Measurements from ENCODE around the gene RBM12.
"Not testable (repeated sequence)": the region's sequence is repeated elsewhere in the genome, so short reads cannot be mapped to it uniquely, and the experiment has no call there.

Gene RBM12, protein sequence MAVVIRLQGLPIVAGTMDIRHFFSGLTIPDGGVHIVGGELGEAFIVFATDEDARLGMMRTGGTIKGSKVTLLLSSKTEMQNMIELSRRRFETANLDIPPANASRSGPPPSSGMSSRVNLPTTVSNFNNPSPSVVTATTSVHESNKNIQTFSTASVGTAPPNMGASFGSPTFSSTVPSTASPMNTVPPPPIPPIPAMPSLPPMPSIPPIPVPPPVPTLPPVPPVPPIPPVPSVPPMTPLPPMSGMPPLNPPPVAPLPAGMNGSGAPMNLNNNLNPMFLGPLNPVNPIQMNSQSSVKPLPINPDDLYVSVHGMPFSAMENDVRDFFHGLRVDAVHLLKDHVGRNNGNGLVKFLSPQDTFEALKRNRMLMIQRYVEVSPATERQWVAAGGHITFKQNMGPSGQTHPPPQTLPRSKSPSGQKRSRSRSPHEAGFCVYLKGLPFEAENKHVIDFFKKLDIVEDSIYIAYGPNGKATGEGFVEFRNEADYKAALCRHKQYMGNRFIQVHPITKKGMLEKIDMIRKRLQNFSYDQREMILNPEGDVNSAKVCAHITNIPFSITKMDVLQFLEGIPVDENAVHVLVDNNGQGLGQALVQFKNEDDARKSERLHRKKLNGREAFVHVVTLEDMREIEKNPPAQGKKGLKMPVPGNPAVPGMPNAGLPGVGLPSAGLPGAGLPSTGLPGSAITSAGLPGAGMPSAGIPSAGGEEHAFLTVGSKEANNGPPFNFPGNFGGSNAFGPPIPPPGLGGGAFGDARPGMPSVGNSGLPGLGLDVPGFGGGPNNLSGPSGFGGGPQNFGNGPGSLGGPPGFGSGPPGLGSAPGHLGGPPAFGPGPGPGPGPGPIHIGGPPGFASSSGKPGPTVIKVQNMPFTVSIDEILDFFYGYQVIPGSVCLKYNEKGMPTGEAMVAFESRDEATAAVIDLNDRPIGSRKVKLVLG

GRCh38 chr20:35664466-35665206 lies at the start of gene RBM12, which contains the start of gene CPNE1:
Gene RBM12 (minus strand): TSS chr20:35664900. CDS start chr20:35655322, 9,578 bp downstream.
Gene CPNE1 (minus strand): TSS chr20:35664900. CDS start chr20:35632923, 31,977 bp downstream.
- DNase-seq: peak; percentile 93

DNA sequence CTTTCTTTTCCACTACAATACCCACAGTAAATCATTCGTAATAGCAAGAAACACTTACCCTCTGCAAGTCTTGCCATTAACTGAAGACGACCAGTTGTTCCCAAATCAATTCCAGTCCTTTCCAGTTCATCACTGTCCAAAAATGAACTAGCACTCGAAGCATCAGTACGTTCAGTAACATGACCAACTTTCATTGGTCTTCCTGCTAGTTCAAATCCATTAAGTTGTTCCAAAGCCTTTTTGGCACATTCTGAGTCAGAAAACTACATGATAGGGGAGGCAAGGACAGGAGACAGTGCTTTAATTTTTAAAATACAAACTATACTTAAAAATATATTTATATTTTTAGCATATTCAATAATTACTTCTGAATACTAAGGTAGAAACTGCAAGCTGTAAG lies 49.4 kb upstream of the RBM12 start:
- DNase-seq: no peak

DNA sequence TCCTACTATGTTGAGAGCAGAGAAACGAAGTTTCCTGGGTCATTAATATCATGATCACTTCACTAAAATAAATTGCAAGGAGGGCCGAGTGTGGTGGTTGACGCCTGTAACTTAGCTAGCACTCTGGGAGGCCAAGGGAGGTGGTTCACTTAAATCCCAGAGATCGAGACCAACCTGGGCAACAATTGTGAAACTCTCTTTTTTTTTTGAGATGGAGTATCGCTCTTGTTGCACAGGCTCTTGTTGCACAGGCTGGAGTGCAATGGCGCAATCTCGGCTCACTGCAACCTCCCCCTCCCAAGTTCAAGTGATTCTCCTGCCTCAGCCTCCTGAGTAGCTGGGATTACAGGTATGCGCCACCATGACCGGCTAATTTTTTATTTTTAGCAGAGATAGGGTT lies 48.4 kb upstream of the RBM12 start:
- not testable (repeated sequence) for DNase-seq

DNA sequence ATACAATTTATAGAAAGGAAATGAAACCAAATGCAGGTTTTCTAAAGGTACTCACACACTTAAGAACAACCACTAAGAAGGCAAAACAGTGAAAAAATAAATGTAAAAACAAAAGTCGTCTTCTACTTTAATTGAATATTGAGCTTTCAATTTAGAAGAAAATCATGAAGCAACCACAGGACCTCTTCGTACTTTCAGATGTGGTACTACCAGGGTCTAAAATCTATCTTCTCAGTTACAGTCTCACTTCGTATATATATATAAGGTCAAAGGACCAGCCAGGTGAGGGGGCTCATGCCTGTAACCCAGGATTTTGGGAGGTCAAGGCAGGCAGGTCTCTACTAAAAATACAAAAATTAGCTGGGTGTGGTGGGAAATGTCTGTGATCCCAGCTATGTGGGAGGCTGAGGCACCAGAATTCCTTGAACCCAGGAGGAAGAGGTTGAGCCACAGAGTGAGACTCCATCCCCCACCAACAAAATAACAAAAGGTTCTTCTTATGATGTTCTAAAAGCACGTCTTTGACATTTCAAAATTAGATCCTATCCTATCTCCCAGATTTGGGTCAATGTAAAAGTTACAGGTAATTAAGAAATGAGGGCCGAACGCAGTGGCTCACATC lies 47.0 kb upstream of the RBM12 start:
- DNase-seq: no peak

- DNase-seq: no peak
Measured at GRCh38 chr20:35710884-35711587, 46.3 kb upstream of the RBM12 start.

DNA sequence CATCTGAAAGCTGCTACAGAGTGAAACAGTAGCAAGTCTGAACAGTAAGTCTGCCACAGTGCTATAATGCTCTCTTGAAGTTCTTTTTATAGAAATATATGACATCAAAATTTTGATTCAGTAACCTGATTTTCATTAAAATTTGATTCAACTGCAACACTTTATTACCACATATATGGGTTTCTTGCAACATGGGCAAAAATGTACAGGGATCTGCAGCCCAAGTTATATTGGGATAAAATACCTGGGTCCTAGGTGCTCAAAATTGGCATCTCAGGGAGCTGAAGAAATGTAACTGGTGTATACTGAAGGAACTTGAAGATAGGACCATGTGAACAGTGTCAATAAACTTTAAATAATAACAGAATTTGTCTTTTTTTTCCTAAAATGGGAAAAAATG lies 45.3 kb upstream of the RBM12 start:
- DNase-seq: no peak

GRCh38 chr20:35709259-35709658 lies 44.6 kb upstream of the RBM12 start:
- DNase-seq: no peak

- DNase-seq: no peak
Measured at GRCh38 chr20:35708502-35708901, 43.8 kb upstream of the RBM12 start.

- DNase-seq: not testable (repeated sequence)
Measured at GRCh38 chr20:35706591-35707529, 42.2 kb upstream of the RBM12 start.

- not testable (repeated sequence) for DNase-seq
Measured at GRCh38 chr20:35705894-35706293, 41.2 kb upstream of the RBM12 start.

GRCh38 chr20:35704514-35705261 lies 40.0 kb upstream of the RBM12 start:
- DNase-seq: no peak

DNA sequence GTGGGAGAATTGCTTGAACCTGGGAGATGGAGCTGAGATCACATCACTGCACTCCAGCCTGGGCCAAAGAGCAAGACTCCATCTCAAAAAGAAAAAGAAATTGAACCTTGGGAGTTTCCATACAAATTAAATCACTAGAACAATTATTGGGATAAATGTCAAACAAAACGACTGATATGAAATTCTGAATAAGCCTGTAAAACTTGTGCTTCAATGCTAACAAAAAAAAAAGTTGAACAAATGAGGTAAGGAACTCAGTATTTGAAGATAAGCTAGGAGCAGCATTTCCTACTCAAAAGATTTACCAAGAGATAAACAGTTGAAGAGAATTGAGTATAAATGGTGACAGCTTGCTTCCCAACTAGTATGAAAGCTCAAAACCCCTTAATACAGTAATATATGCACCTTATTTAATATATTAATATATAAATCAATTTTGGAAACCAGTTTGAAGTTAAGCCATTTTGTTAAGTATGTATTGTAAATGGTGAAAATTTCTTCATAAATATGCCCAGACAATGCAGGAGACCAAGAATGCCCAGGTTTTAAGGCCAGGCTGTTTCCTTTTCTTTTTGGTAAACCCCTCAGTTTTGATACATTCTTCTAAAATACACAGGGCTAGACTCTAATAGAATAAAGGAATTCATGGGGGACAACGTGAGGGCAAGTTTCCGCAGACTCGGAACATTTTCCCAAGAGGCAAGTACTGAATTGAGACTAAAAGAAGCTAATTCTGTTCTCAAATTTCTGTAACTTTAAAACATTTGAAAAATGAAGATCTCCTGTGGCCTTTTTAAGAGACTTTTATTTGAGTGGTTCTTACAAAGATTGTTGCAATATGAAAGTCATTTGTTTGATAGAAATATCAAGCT lies 38.4 kb upstream of the RBM12 start:
- DNase-seq: no peak

GRCh38 chr20:35702051-35702823 lies 37.5 kb upstream of the RBM12 start:
- peak; percentile 26 for DNase-seq

DNA sequence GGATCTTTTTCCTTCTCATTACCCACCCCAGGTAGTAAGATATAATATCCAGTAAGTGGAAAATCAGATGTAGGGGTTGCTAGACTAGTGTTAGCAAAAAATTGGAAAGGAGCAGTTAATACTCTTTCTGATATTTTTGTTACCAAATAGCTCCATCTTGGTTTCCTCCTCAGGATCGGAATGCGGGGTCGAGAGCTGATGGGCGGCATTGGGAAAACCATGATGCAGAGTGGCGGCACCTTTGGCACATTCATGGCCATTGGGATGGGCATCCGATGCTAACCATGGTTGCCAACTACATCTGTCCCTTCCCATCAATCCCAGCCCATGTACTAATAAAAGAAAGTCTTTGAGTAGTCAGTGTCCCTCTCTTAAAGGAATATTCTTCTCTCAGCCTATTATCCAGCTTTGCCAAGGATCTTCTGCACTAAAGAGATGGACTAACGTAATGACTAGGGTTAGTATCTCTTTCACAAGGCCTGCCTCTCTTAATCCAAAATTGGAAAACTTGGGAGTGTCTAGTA lies 36.0 kb upstream of the RBM12 start:
- DNase-seq: peak; percentile 16

DNA sequence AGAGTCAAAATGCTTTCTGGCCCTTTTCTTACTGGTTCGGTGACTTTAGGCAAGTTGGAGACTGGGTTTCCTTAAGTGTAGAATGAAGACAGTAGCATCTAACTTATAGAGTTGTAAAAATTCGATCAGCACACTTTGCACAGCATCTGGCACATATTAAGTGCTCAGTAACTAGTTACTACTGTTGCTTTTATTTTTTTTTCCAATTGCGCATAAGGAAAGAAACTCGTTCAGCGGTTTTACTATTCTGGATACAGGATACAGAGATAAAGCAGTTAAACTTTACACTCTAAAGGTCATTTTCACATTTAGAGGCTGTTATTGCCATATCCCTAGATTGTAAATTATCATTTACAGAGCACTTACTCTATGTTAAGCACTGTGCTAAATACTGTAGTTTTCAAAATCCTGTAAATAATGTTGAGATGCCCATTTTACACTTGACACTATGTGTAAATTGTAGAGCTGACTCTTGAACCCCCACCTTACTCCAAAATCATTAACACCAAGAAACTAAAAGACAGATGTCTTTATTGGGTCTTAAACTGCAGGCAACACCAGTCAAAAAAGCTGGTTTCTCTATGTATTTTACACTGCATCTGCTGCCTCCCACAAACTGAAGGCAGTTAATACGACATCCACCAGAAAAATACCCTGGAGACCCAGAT lies 35.4 kb upstream of the RBM12 start:
- DNase-seq: no peak

DNA sequence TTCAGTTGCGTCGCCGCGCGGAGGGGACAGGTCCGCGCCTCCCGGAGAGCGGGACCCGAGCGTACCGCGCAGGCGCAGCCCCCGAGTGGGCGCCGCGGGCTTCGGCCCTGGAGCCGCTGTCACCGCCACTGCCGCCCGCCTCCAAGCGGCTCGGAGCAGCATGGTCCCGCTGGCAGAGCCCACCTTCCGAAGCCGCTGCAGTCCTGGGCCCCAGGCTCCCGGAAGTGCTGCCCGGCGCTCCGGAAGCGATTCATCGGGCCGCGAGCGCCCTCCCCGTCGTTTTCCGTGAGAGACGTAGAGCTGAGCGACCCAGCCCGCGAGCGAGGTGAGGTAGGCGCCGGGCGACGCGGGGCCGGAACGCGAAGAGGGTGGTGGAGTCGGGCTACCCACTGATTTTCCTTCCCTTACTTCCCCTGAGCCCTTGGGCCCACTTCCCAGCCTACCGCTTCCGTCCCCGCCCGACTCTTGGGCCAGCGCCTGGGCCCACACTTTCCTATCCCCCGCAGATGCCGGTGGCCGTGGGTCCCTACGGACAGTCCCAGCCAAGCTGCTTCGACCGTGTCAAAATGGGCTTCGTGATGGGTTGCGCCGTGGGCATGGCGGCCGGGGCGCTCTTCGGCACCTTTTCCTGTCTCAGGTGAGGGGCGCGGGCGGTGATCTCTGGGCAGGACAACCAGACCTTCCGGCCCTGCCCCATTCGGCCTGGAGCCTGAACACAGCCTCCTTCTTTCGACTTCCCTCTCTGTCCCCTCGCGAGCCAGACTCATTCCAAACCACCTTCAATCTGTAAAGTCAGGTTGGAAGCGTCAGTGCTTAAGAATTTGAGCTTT lies 34.6 kb upstream of the RBM12 start, which contains the start of the genes NFS1 and ROMO1:
NFS1 (minus strand) TSS at position 226 of the 830 bp plus-strand sequence; CDS start at position 162, 64 bp downstream.
ROMO1 (plus strand) TSS at position 279 of the 830 bp plus-strand sequence; CDS start at position 507, 228 bp downstream.
- peak; percentile 81 for DNase-seq

Data from activated CD4-positive, CD25-positive, alpha-beta regulatory T cell treated with anti-CD3 and anti-CD28 coated beads, Interleukin-2, amount 50 U/mL, for 72 hours (primary cell).